ENCODE data around the gene STK11.
A peak's percentile ranks its signal among the peaks of the same experiment; 100 is the strongest.
"Not testable (repeated sequence)": the region's sequence is repeated elsewhere in the genome, so short reads cannot be mapped to it uniquely, and the experiment has no call there.

STK11 gene

GRCh38 chr19:1238369-1239303 lies 33.1 kb downstream of the STK11 start:
- DNase-seq, result no peak

GRCh38 chr19:1239420-1239795 lies 33.8 kb downstream of the STK11 start:
- DNase-seq, result no peak

- DNase-seq, result peak; percentile 71 to 97
These were observed 34.5 kb downstream of the STK11 start for GRCh38 chr19:1239796-1240737.

- DNase-seq, result no peak
These were observed 35.3 kb downstream of the STK11 start for GRCh38 chr19:1240925-1241324.

- DNase-seq, result peak; percentile 82 to 97
These were observed 36.0 kb downstream of the STK11 start, which contains the start of gene ATP5F1D for GRCh38 chr19:1241417-1242095. TSS of gene ATP5F1D (plus strand) at chr19:1241751. CDS start at chr19:1241851, 100 bp downstream.

GRCh38 chr19:1243768-1244692 lies 38.5 kb downstream of the STK11 start:
- DNase-seq, result peak; percentile 62 to 90

GRCh38 chr19:1244693-1245451 lies 39.3 kb downstream of the STK11 start:
- DNase-seq, result peak in 1 of 2 experiments; percentile 88

- DNase-seq, result no peak
These were observed 40.1 kb downstream of the STK11 start for GRCh38 chr19:1245494-1246264.

- DNase-seq, result not testable (repeated sequence)
These were observed 40.9 kb downstream of the STK11 start for GRCh38 chr19:1246265-1247087.

GRCh38 chr19:1247748-1248138 lies 42.2 kb downstream of the STK11 start:
- DNase-seq, result no peak

GRCh38 chr19:1248139-1248785 lies 42.7 kb downstream of the STK11 start, which contains the start of gene MIDN:
TSS of gene MIDN (plus strand) at chr19:1248583. CDS start at chr19:1250297, 1,714 bp downstream.
- no peak for DNase-seq

- DNase-seq, result peak; percentile 57 to 93
These were observed 43.3 kb downstream of the STK11 start for GRCh38 chr19:1248786-1249297.

GRCh38 chr19:1249298-1249989 lies 43.9 kb downstream of the STK11 start:
- peak; percentile 94 to 98 for DNase-seq

- DNase-seq, result no peak
These were observed 44.4 kb downstream of the STK11 start for GRCh38 chr19:1249990-1250436.

GRCh38 chr19:1250437-1251260 lies 45.1 kb downstream of the STK11 start:
- DNase-seq, result peak in 1 of 2 experiments; percentile 70
